Measurements from ENCODE around the gene DSTYK.

DNA sequence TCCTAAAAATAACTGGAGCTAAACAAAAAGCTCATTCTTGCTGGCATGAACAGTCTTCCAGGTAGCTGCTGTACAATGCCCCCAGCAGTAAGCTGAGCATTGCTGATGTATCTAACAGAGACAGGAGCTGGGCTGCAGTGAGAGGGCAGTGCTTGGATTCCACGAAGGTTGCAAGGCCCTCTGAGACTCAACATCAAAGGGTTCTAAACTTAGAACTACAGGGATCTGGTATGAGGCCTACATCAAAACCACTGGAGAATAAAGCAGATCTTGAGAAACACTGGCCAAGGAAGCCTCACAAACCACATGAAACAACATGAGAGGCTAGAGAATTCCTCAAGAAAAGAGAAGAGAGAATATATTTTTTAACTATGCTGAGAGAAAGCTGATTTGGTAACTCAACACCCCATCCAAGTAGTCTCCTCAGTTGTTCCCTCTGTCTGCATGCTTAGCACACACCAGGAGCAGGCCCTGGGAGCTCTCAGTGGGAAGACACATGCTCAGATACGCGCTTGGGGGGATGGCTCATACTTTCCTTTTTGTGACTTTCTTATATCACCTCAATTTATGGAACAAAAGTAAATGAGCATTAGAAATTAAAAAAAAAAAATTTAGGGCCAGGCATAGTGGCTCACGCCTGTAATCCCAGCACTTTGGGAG lies 27.7 kb downstream of the DSTYK start:
- TF ChIP-seq, protein P1, sequence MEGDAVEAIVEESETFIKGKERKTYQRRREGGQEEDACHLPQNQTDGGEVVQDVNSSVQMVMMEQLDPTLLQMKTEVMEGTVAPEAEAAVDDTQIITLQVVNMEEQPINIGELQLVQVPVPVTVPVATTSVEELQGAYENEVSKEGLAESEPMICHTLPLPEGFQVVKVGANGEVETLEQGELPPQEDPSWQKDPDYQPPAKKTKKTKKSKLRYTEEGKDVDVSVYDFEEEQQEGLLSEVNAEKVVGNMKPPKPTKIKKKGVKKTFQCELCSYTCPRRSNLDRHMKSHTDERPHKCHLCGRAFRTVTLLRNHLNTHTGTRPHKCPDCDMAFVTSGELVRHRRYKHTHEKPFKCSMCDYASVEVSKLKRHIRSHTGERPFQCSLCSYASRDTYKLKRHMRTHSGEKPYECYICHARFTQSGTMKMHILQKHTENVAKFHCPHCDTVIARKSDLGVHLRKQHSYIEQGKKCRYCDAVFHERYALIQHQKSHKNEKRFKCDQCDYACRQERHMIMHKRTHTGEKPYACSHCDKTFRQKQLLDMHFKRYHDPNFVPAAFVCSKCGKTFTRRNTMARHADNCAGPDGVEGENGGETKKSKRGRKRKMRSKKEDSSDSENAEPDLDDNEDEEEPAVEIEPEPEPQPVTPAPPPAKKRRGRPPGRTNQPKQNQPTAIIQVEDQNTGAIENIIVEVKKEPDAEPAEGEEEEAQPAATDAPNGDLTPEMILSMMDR (conservative IDR thresholded peaks at IDR 0.05; ENCODE audit: low read depth in 2 of 2): no peak
- TF ChIP-seq, protein P2, sequence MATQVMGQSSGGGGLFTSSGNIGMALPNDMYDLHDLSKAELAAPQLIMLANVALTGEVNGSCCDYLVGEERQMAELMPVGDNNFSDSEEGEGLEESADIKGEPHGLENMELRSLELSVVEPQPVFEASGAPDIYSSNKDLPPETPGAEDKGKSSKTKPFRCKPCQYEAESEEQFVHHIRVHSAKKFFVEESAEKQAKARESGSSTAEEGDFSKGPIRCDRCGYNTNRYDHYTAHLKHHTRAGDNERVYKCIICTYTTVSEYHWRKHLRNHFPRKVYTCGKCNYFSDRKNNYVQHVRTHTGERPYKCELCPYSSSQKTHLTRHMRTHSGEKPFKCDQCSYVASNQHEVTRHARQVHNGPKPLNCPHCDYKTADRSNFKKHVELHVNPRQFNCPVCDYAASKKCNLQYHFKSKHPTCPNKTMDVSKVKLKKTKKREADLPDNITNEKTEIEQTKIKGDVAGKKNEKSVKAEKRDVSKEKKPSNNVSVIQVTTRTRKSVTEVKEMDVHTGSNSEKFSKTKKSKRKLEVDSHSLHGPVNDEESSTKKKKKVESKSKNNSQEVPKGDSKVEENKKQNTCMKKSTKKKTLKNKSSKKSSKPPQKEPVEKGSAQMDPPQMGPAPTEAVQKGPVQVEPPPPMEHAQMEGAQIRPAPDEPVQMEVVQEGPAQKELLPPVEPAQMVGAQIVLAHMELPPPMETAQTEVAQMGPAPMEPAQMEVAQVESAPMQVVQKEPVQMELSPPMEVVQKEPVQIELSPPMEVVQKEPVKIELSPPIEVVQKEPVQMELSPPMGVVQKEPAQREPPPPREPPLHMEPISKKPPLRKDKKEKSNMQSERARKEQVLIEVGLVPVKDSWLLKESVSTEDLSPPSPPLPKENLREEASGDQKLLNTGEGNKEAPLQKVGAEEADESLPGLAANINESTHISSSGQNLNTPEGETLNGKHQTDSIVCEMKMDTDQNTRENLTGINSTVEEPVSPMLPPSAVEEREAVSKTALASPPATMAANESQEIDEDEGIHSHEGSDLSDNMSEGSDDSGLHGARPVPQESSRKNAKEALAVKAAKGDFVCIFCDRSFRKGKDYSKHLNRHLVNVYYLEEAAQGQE (IDR thresholded peaks at IDR 0.05; ENCODE audit: unreplicated experiment): no peak
- TF ChIP-seq EZH2 (IDR thresholded peaks at IDR 0.05; ENCODE audit: low read depth, unreplicated experiment): no peak
- TF ChIP-seq POLR2AphosphoS5 (IDR thresholded peaks at IDR 0.05; ENCODE audit: low read depth): no peak
- no peak for TF ChIP-seq EZH2phosphoT487 (IDR thresholded peaks at IDR 0.05; ENCODE audit: unreplicated experiment)
- TF ChIP-seq STAT1 (IDR thresholded peaks at IDR 0.05; ENCODE audit: unreplicated experiment): no peak
- TF ChIP-seq JUNB (IDR thresholded peaks at IDR 0.05; ENCODE audit: unreplicated experiment): no peak
- TF ChIP-seq, protein P3, sequence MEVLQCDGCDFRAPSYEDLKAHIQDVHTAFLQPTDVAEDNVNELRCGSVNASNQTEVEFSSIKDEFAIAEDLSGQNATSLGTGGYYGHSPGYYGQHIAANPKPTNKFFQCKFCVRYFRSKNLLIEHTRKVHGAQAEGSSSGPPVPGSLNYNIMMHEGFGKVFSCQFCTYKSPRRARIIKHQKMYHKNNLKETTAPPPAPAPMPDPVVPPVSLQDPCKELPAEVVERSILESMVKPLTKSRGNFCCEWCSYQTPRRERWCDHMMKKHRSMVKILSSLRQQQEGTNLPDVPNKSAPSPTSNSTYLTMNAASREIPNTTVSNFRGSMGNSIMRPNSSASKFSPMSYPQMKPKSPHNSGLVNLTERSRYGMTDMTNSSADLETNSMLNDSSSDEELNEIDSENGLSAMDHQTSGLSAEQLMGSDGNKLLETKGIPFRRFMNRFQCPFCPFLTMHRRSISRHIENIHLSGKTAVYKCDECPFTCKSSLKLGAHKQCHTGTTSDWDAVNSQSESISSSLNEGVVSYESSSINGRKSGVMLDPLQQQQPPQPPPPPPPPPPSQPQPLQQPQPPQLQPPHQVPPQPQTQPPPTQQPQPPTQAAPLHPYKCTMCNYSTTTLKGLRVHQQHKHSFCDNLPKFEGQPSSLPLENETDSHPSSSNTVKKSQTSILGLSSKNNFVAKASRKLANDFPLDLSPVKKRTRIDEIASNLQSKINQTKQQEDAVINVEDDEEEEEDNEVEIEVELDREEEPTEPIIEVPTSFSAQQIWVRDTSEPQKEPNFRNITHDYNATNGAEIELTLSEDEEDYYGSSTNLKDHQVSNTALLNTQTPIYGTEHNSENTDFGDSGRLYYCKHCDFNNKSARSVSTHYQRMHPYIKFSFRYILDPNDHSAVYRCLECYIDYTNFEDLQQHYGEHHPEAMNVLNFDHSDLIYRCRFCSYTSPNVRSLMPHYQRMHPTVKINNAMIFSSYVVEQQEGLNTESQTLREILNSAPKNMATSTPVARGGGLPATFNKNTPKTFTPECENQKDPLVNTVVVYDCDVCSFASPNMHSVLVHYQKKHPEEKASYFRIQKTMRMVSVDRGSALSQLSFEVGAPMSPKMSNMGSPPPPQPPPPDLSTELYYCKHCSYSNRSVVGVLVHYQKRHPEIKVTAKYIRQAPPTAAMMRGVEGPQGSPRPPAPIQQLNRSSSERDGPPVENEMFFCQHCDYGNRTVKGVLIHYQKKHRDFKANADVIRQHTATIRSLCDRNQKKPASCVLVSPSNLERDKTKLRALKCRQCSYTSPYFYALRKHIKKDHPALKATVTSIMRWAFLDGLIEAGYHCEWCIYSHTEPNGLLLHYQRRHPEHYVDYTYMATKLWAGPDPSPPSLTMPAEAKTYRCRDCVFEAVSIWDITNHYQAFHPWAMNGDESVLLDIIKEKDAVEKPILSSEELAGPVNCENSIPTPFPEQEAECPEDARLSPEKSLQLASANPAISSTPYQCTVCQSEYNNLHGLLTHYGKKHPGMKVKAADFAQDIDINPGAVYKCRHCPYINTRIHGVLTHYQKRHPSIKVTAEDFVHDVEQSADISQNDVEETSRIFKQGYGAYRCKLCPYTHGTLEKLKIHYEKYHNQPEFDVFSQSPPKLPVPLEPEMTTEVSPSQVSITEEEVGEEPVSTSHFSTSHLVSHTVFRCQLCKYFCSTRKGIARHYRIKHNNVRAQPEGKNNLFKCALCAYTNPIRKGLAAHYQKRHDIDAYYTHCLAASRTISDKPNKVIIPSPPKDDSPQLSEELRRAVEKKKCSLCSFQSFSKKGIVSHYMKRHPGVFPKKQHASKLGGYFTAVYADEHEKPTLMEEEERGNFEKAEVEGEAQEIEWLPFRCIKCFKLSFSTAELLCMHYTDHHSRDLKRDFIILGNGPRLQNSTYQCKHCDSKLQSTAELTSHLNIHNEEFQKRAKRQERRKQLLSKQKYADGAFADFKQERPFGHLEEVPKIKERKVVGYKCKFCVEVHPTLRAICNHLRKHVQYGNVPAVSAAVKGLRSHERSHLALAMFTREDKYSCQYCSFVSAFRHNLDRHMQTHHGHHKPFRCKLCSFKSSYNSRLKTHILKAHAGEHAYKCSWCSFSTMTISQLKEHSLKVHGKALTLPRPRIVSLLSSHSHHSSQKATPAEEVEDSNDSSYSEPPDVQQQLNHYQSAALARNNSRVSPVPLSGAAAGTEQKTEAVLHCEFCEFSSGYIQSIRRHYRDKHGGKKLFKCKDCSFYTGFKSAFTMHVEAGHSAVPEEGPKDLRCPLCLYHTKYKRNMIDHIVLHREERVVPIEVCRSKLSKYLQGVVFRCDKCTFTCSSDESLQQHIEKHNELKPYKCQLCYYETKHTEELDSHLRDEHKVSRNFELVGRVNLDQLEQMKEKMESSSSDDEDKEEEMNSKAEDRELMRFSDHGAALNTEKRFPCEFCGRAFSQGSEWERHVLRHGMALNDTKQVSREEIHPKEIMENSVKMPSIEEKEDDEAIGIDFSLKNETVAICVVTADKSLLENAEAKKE (CRISPR knock-in tag; IDR thresholded peaks at IDR 0.05): no peak
- TF ChIP-seq, protein P4, sequence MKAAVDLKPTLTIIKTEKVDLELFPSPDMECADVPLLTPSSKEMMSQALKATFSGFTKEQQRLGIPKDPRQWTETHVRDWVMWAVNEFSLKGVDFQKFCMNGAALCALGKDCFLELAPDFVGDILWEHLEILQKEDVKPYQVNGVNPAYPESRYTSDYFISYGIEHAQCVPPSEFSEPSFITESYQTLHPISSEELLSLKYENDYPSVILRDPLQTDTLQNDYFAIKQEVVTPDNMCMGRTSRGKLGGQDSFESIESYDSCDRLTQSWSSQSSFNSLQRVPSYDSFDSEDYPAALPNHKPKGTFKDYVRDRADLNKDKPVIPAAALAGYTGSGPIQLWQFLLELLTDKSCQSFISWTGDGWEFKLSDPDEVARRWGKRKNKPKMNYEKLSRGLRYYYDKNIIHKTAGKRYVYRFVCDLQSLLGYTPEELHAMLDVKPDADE (IDR thresholded peaks at IDR 0.05): no peak
- TF ChIP-seq NANOG (IDR thresholded peaks at IDR 0.05; ENCODE audit: borderline replicate concordance): no peak
- no peak for TF ChIP-seq CREB1 (CRISPR knock-in tag; IDR thresholded peaks at IDR 0.05; ENCODE audit: low read depth)
- TF ChIP-seq ZNF331 (CRISPR knock-in tag; IDR thresholded peaks at IDR 0.05; ENCODE audit: low read depth): no peak
- TF ChIP-seq ZNF114 (CRISPR knock-in tag; IDR thresholded peaks at IDR 0.05): no peak

Measured in GM23338 (cell line).